Breast epithelium (tissue), 3 donors: ENCODE data around the gene TNF.

ENCODE experiments used
- POLR2A ChIP-seq: fragments of 450-650 bp; IDR thresholded peaks from one replicate; pipeline ENCODE4 v1.6.1; 2016; ENCODE audit warnings: antibody characterized with exemption, mild to moderate bottlenecking, moderate library complexity
- POLR2AphosphoS5 ChIP-seq, 3 donors: sonication (generic); formaldehyde crosslinking; IDR thresholded peaks; one replicate each; pipeline ENCODE4 v1.6.1; 2017; ENCODE audit warnings: antibody characterized with exemption in 3 of 3
- TF ChIP-seq, protein P1 (sequence below), 3 donors: fragments of 450-650 bp; IDR thresholded peaks; one replicate each; pipeline ENCODE4 v1.5.1; 2016 to 2017; ENCODE audit warnings: antibody characterized with exemption in 3 of 3, mild to moderate bottlenecking in 3 of 3, moderate library complexity in 3 of 3

DNA sequence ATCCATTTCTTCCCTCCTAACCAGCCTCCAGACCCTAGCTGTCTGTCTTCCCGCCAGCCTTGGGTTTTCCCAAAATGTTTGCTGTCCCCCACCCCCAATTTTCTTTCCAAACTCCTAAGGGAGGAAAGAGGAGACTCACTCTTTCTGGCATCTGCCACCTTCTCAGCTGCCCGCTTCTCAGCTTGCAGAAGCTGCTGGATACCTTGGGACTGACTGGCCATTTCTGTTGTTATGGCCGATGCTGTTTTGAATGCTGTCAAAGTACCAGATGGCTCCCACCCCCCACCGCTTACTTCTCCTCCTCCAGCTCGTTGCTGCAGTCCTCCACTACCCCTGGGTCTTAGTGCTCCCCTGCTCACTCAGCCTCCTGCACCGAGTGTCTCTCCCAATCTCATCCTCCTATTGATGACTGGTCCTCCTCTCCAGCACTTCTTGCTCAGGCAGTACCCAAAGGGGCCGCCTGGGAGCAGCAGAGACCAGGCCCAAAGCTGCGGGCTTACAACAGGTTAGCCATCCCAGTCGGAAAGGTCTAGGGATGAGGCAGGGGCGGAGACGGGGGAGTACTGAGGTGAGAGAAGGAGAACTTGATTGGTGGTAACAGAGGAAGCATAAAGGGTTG lies 28.9 kb upstream of the TNF start, which contains the start of gene ATP6V1G2:
- TF ChIP-seq, protein P1, sequence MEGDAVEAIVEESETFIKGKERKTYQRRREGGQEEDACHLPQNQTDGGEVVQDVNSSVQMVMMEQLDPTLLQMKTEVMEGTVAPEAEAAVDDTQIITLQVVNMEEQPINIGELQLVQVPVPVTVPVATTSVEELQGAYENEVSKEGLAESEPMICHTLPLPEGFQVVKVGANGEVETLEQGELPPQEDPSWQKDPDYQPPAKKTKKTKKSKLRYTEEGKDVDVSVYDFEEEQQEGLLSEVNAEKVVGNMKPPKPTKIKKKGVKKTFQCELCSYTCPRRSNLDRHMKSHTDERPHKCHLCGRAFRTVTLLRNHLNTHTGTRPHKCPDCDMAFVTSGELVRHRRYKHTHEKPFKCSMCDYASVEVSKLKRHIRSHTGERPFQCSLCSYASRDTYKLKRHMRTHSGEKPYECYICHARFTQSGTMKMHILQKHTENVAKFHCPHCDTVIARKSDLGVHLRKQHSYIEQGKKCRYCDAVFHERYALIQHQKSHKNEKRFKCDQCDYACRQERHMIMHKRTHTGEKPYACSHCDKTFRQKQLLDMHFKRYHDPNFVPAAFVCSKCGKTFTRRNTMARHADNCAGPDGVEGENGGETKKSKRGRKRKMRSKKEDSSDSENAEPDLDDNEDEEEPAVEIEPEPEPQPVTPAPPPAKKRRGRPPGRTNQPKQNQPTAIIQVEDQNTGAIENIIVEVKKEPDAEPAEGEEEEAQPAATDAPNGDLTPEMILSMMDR (IDR thresholded peaks at IDR 0.05) = peak; percentile 94 to 98 (median 96)
- no peak for TF ChIP-seq POLR2A
- peak; percentile 59 to 65 (median 61) for TF ChIP-seq POLR2AphosphoS5 (IDR thresholded peaks at IDR 0.05)
